Measurements from ENCODE around the gene B3GLCT.

The B3GLCT gene

GRCh38 chr13:31351376-31351775 lies 151.6 kb downstream of the B3GLCT start:
- H3F3A ChIP-seq (ENCODE audit: insufficient read depth, low read length), result no peaks in the 10 kb centered on the region
- H3K36me3 ChIP-seq (replicated peaks; ENCODE audit: insufficient read depth, low read length), result no peaks in the 10 kb centered on the region
- no peaks in the 10 kb centered on the region for H3K4me1 ChIP-seq (ENCODE audit: low read length)
- no peak overlapping the region for H3K27ac ChIP-seq (ENCODE audit: low read length)
- H3K4me2 ChIP-seq (ENCODE audit: low read depth, low read length), result no peak overlapping the region
- H3K9me3 ChIP-seq (replicated peaks; ENCODE audit: insufficient read depth, low read length), result no peaks in the 10 kb centered on the region
- no peak overlapping the region for H2AFZ ChIP-seq (ENCODE audit: low read length)
- H3K9ac ChIP-seq (ENCODE audit: low read length), result no peak overlapping the region
- no peaks in the 10 kb centered on the region for H3K79me2 ChIP-seq (ENCODE audit: low read length)
- TF ChIP-seq CTCF (IDR thresholded peaks at IDR 0.05; ENCODE audit: low read length) (no peak), EZH2 (optimal IDR thresholded peaks at IDR 0.05; ENCODE audit: low read depth, low read length) (no peak), EZH2phosphoT487 (IDR thresholded peaks at IDR 0.05; ENCODE audit: low read length) (no peak)
- no peak overlapping the region for H3K4me3 ChIP-seq (ENCODE audit: low read length)
- no peaks in the 10 kb centered on the region for H3K9me2 ChIP-seq (replicated peaks; ENCODE audit: insufficient read depth, low read length)
- no peak for DNase-seq
- no peaks in the 10 kb centered on the region for H3K27me3 ChIP-seq (replicated peaks; ENCODE audit: insufficient read depth, low read length)
- no peaks in the 10 kb centered on the region for H4K20me1 ChIP-seq (ENCODE audit: insufficient read depth, low read length)

GRCh38 chr13:31352467-31352866 lies 152.7 kb downstream of the B3GLCT start:
- no peak overlapping the region for H3K9ac ChIP-seq (ENCODE audit: low read length)
- H3K4me1 ChIP-seq (ENCODE audit: low read length), result no peaks in the 10 kb centered on the region
- H3K27me3 ChIP-seq (replicated peaks; ENCODE audit: insufficient read depth, low read length), result no peaks in the 10 kb centered on the region
- H3K9me2 ChIP-seq (replicated peaks; ENCODE audit: insufficient read depth, low read length), result no peaks in the 10 kb centered on the region
- H3K79me2 ChIP-seq (ENCODE audit: low read length), result no peaks in the 10 kb centered on the region
- no peaks in the 10 kb centered on the region for H3K36me3 ChIP-seq (replicated peaks; ENCODE audit: insufficient read depth, low read length)
- DNase-seq, result no peak
- TF ChIP-seq CTCF (IDR thresholded peaks at IDR 0.05; ENCODE audit: low read length) (no peak), EZH2phosphoT487 (IDR thresholded peaks at IDR 0.05; ENCODE audit: low read length) (no peak), EZH2 (optimal IDR thresholded peaks at IDR 0.05; ENCODE audit: low read depth, low read length) (no peak)
- H3F3A ChIP-seq (ENCODE audit: insufficient read depth, low read length), result no peaks in the 10 kb centered on the region
- H3K27ac ChIP-seq (ENCODE audit: low read length), result no peak overlapping the region
- no peaks in the 10 kb centered on the region for H3K9me3 ChIP-seq (replicated peaks; ENCODE audit: insufficient read depth, low read length)
- no peaks in the 10 kb centered on the region for H4K20me1 ChIP-seq (ENCODE audit: insufficient read depth, low read length)
- no peak overlapping the region for H3K4me2 ChIP-seq (ENCODE audit: low read depth, low read length)
- H2AFZ ChIP-seq (ENCODE audit: low read length), result no peak overlapping the region
- no peak overlapping the region for H3K4me3 ChIP-seq (ENCODE audit: low read length)

- no peak overlapping the region for H3K4me2 ChIP-seq (ENCODE audit: low read depth, low read length)
- no peaks in the 10 kb centered on the region for H3K27me3 ChIP-seq (replicated peaks; ENCODE audit: insufficient read depth, low read length)
- no peak overlapping the region for H3K9ac ChIP-seq (ENCODE audit: low read length)
- TF ChIP-seq EZH2 (optimal IDR thresholded peaks at IDR 0.05; ENCODE audit: low read depth, low read length) (no peak), CTCF (IDR thresholded peaks at IDR 0.05; ENCODE audit: low read length) (no peak), EZH2phosphoT487 (IDR thresholded peaks at IDR 0.05; ENCODE audit: low read length) (no peak)
- no peaks in the 10 kb centered on the region for H3K36me3 ChIP-seq (replicated peaks; ENCODE audit: insufficient read depth, low read length)
- H3K4me3 ChIP-seq (ENCODE audit: low read length), result no peak overlapping the region
- no peaks in the 10 kb centered on the region for H3K4me1 ChIP-seq (ENCODE audit: low read length)
- no peaks in the 10 kb centered on the region for H3K79me2 ChIP-seq (ENCODE audit: low read length)
- no peak overlapping the region for H2AFZ ChIP-seq (ENCODE audit: low read length)
- H4K20me1 ChIP-seq (ENCODE audit: insufficient read depth, low read length), result no peaks in the 10 kb centered on the region
- H3F3A ChIP-seq (ENCODE audit: insufficient read depth, low read length), result no peaks in the 10 kb centered on the region
- no peaks in the 10 kb centered on the region for H3K9me3 ChIP-seq (replicated peaks; ENCODE audit: insufficient read depth, low read length)
- DNase-seq, result no peak
- H3K9me2 ChIP-seq (replicated peaks; ENCODE audit: insufficient read depth, low read length), result no peaks in the 10 kb centered on the region
- H3K27ac ChIP-seq (ENCODE audit: low read length), result no peak overlapping the region
Observed at GRCh38 chr13:31355001-31355400, 155.2 kb downstream of the B3GLCT start.
